PFSK-1 (cell line): ENCODE measurements around the gene ABHD14A.

Experiments used
- FOXP2 ChIP-seq: optimal IDR thresholded peaks from 2 replicates; pipeline ENCODE3; 2011; ENCODE audit warnings: borderline replicate concordance, control low read depth, inconsistent platforms; ENCODE audit not compliant: insufficient read depth; ENCODE audit errors: extremely low read length, extremely low read depth
- POLR2AphosphoS5 ChIP-seq: IDR thresholded peaks from 2 replicates; pipeline ENCODE4 v1.6.1; 2012; ENCODE audit warnings: low read depth, mild to moderate bottlenecking, control low read depth, low read length, moderate library complexity
- SIN3A ChIP-seq: IDR thresholded peaks from 2 replicates; pipeline ENCODE4 v1.6.1; 2012; ENCODE audit warnings: mild to moderate bottlenecking, low read length, moderate library complexity, borderline replicate concordance; ENCODE audit not compliant: insufficient read depth
- TAF1 ChIP-seq: IDR thresholded peaks from 2 replicates; pipeline ENCODE4 v1.6.1; 2012; ENCODE audit warnings: low read length, control low read depth, borderline replicate concordance; ENCODE audit not compliant: insufficient read depth
- TF ChIP-seq, protein P1 (sequence below), 2 experiments: IDR thresholded peaks; 2 replicates each; pipeline versions ENCODE4 v1.6.1 to v1.8.0; 2011 to 2012; ENCODE audit warnings: low read depth in 2 of 2, low read length in 2 of 2, control low read depth in 1 of 2, inconsistent platforms in 1 of 2, mild to moderate bottlenecking in 1 of 2, moderate library complexity in 1 of 2; ENCODE audit not compliant: insufficient read depth in 1 of 2

The ABHD14A gene

GRCh38 chr3:51997172-51997571, 22.3 kb downstream of the ABHD14A start:
- TF ChIP-seq POLR2AphosphoS5 (no peak), TAF1 (no peak), SIN3A (no peak), FOXP2 (no peak)
- TF ChIP-seq, protein P1, sequence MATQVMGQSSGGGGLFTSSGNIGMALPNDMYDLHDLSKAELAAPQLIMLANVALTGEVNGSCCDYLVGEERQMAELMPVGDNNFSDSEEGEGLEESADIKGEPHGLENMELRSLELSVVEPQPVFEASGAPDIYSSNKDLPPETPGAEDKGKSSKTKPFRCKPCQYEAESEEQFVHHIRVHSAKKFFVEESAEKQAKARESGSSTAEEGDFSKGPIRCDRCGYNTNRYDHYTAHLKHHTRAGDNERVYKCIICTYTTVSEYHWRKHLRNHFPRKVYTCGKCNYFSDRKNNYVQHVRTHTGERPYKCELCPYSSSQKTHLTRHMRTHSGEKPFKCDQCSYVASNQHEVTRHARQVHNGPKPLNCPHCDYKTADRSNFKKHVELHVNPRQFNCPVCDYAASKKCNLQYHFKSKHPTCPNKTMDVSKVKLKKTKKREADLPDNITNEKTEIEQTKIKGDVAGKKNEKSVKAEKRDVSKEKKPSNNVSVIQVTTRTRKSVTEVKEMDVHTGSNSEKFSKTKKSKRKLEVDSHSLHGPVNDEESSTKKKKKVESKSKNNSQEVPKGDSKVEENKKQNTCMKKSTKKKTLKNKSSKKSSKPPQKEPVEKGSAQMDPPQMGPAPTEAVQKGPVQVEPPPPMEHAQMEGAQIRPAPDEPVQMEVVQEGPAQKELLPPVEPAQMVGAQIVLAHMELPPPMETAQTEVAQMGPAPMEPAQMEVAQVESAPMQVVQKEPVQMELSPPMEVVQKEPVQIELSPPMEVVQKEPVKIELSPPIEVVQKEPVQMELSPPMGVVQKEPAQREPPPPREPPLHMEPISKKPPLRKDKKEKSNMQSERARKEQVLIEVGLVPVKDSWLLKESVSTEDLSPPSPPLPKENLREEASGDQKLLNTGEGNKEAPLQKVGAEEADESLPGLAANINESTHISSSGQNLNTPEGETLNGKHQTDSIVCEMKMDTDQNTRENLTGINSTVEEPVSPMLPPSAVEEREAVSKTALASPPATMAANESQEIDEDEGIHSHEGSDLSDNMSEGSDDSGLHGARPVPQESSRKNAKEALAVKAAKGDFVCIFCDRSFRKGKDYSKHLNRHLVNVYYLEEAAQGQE (IDR thresholded peaks at IDR 0.05; ENCODE audit: insufficient read depth in 1 of 2, low read depth in 2 of 2, low read length in 2 of 2), result no peak

GRCh38 chr3:51997935-51998596, 23.2 kb downstream of the ABHD14A start:
- TF ChIP-seq TAF1 (no peak), SIN3A (no peak), FOXP2 (no peak), POLR2AphosphoS5 (no peak)
- TF ChIP-seq, protein P1 (IDR thresholded peaks at IDR 0.05; ENCODE audit: insufficient read depth in 1 of 2, low read depth in 2 of 2, low read length in 2 of 2), result no peak

GRCh38 chr3:51998774-51999173, 23.9 kb downstream of the ABHD14A start:
- TF ChIP-seq FOXP2, result no peak
- TF ChIP-seq, protein P1 (IDR thresholded peaks at IDR 0.05; ENCODE audit: insufficient read depth in 1 of 2, low read depth in 2 of 2, low read length in 2 of 2), result no peak
- TF ChIP-seq SIN3A, result no peak
- no peak for TF ChIP-seq TAF1
- TF ChIP-seq POLR2AphosphoS5, result no peak

DNA sequence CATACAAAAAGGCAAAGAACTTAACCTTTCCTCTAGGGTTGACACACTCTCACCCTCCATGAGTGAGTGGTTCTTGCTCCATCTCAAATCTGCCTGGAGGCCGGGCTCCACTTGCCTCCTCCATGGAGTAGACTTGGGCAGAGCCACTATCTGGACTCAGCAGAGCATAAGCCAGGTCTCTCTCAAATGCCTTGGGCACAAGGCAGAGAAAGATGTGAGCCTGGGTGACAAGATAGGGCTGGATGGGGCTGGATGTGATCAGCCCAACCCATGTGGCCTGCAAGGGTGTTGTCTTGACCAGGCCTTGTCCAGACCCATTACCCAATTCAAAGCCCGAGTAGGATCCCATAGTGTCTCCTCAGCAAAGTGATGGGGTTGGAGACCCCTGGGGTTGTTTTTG, 25.0 kb downstream of the ABHD14A start:
- TF ChIP-seq SIN3A (no peak), FOXP2 (no peak), POLR2AphosphoS5 (no peak), TAF1 (no peak)
- TF ChIP-seq, protein P1 (IDR thresholded peaks at IDR 0.05; ENCODE audit: insufficient read depth in 1 of 2, low read depth in 2 of 2, low read length in 2 of 2), result no peak
